ENCODE data around the gene CEP57L1.

CEP57L1 gene

GRCh38 chr6:109164331-109164730 is 69.0 kb downstream of the CEP57L1 start:
- H3K27me3 Mint-ChIP-seq: no peaks in the 10 kb centered on the region
- no peak overlapping the region for H3K27ac Mint-ChIP-seq
- no peaks in the 10 kb centered on the region for H3K4me1 Mint-ChIP-seq (ENCODE audit: low read depth)
- peaks cover 25% of the 10 kb centered on the region for H3K36me3 Mint-ChIP-seq (ENCODE audit: low read depth)
- no peaks in the 10 kb centered on the region for H3K9me3 Mint-ChIP-seq
- H3K4me3 Mint-ChIP-seq: no peak overlapping the region

- Mint-ChIP-seq H3K4me3 (no peak overlapping the region), H3K27me3 (no peaks in the 10 kb centered on the region), H3K4me1 (ENCODE audit: low read depth) (no peaks in the 10 kb centered on the region), H3K9me3 (no peaks in the 10 kb centered on the region), H3K36me3 (ENCODE audit: low read depth) (peaks cover 15% of the 10 kb centered on the region), H3K27ac (no peak overlapping the region)
These were observed 70.2 kb downstream of the CEP57L1 start for GRCh38 chr6:109165392-109165974.

- Mint-ChIP-seq H3K27ac (no peak overlapping the region), H3K9me3 (no peaks in the 10 kb centered on the region), H3K4me3 (no peak overlapping the region), H3K27me3 (no peaks in the 10 kb centered on the region), H3K36me3 (ENCODE audit: low read depth) (peaks cover 8% of the 10 kb centered on the region), H3K4me1 (ENCODE audit: low read depth) (no peaks in the 10 kb centered on the region)
These were observed 71.4 kb downstream of the CEP57L1 start for GRCh38 chr6:109166673-109167072.

GRCh38 chr6:109167562-109167961 is 72.3 kb downstream of the CEP57L1 start:
- H3K27me3 Mint-ChIP-seq: no peaks in the 10 kb centered on the region
- no peak overlapping the region for H3K4me3 Mint-ChIP-seq
- H3K27ac Mint-ChIP-seq: no peak overlapping the region
- H3K9me3 Mint-ChIP-seq: no peaks in the 10 kb centered on the region
- no peaks in the 10 kb centered on the region for H3K4me1 Mint-ChIP-seq (ENCODE audit: low read depth)
- H3K36me3 Mint-ChIP-seq (ENCODE audit: low read depth): peaks cover 2% of the 10 kb centered on the region

GRCh38 chr6:109170333-109170732 is 75.0 kb downstream of the CEP57L1 start:
- no peak overlapping the region for H3K4me3 Mint-ChIP-seq
- no peak overlapping the region for H3K27ac Mint-ChIP-seq
- H3K9me3 Mint-ChIP-seq: no peaks in the 10 kb centered on the region
- H3K36me3 Mint-ChIP-seq (ENCODE audit: low read depth): no peaks in the 10 kb centered on the region
- H3K4me1 Mint-ChIP-seq (ENCODE audit: low read depth): no peaks in the 10 kb centered on the region
- peaks cover 11% of the 10 kb centered on the region for H3K27me3 Mint-ChIP-seq

GRCh38 chr6:109172101-109172746 is 76.9 kb downstream of the CEP57L1 start:
- H3K27ac Mint-ChIP-seq: no peak overlapping the region
- no peaks in the 10 kb centered on the region for H3K36me3 Mint-ChIP-seq (ENCODE audit: low read depth)
- no peaks in the 10 kb centered on the region for H3K4me1 Mint-ChIP-seq (ENCODE audit: low read depth)

GRCh38 chr6:109174916-109175315 is 79.6 kb downstream of the CEP57L1 start:
- Mint-ChIP-seq H3K4me1 (ENCODE audit: low read depth) (no peaks in the 10 kb centered on the region), H3K27ac (no peak overlapping the region), H3K36me3 (ENCODE audit: low read depth) (no peaks in the 10 kb centered on the region), H3K27me3 (peaks cover 37% of the 10 kb centered on the region), H3K4me3 (no peak overlapping the region), H3K9me3 (no peaks in the 10 kb centered on the region)

More at GRCh38 chr6:109172101-109172746, 76.9 kb downstream of the CEP57L1 start:
- Mint-ChIP-seq H3K4me3 (no peak overlapping the region), H3K9me3 (no peaks in the 10 kb centered on the region), H3K27me3 (peaks cover 24% of the 10 kb centered on the region)

- H3K9me3 Mint-ChIP-seq: no peaks in the 10 kb centered on the region
- no peak overlapping the region for H3K27ac Mint-ChIP-seq
- no peaks in the 10 kb centered on the region for H3K4me1 Mint-ChIP-seq (ENCODE audit: low read depth)
- H3K27me3 Mint-ChIP-seq: peaks cover 44% of the 10 kb centered on the region
- no peaks in the 10 kb centered on the region for H3K36me3 Mint-ChIP-seq (ENCODE audit: low read depth)
- H3K4me3 Mint-ChIP-seq: no peak overlapping the region
These were observed 83.6 kb downstream of the CEP57L1 start for GRCh38 chr6:109178921-109179320.

- Mint-ChIP-seq H3K36me3 (ENCODE audit: low read depth) (no peaks in the 10 kb centered on the region), H3K4me1 (ENCODE audit: low read depth) (no peaks in the 10 kb centered on the region), H3K27me3 (peaks cover 42% of the 10 kb centered on the region), H3K27ac (no peak overlapping the region), H3K4me3 (no peak overlapping the region), H3K9me3 (no peaks in the 10 kb centered on the region)
These were observed 84.2 kb downstream of the CEP57L1 start for GRCh38 chr6:109179507-109179906.

- H3K4me3 Mint-ChIP-seq: no peak overlapping the region
- H3K9me3 Mint-ChIP-seq: no peaks in the 10 kb centered on the region
- H3K4me1 Mint-ChIP-seq (ENCODE audit: low read depth): no peaks in the 10 kb centered on the region
- H3K27me3 Mint-ChIP-seq: peaks cover 31% of the 10 kb centered on the region
- no peak overlapping the region for H3K27ac Mint-ChIP-seq
- H3K36me3 Mint-ChIP-seq (ENCODE audit: low read depth): no peaks in the 10 kb centered on the region
These were observed 87.3 kb downstream of the CEP57L1 start for GRCh38 chr6:109182578-109182977.

- Mint-ChIP-seq H3K4me3 (no peak overlapping the region), H3K9me3 (no peaks in the 10 kb centered on the region)
These were observed 87.9 kb downstream of the CEP57L1 start for GRCh38 chr6:109183109-109183650.

GRCh38 chr6:109184638-109185037 is 89.3 kb downstream of the CEP57L1 start:
- Mint-ChIP-seq H3K4me1 (ENCODE audit: low read depth) (no peaks in the 10 kb centered on the region), H3K27me3 (peaks cover 19% of the 10 kb centered on the region), H3K4me3 (no peak overlapping the region), H3K9me3 (no peaks in the 10 kb centered on the region), H3K36me3 (ENCODE audit: low read depth) (no peaks in the 10 kb centered on the region), H3K27ac (no peak overlapping the region)

More at GRCh38 chr6:109183109-109183650, 87.9 kb downstream of the CEP57L1 start:
- H3K36me3 Mint-ChIP-seq (ENCODE audit: low read depth): no peaks in the 10 kb centered on the region
- no peak overlapping the region for H3K27ac Mint-ChIP-seq
- no peaks in the 10 kb centered on the region for H3K4me1 Mint-ChIP-seq (ENCODE audit: low read depth)
- H3K27me3 Mint-ChIP-seq: peaks cover 28% of the 10 kb centered on the region

GRCh38 chr6:109186012-109186411 is 90.7 kb downstream of the CEP57L1 start:
- no peaks in the 10 kb centered on the region for H3K4me1 Mint-ChIP-seq (ENCODE audit: low read depth)
- no peak overlapping the region for H3K4me3 Mint-ChIP-seq
- H3K27ac Mint-ChIP-seq: no peak overlapping the region
- peaks cover 6% of the 10 kb centered on the region for H3K36me3 Mint-ChIP-seq (ENCODE audit: low read depth)
- H3K27me3 Mint-ChIP-seq: peaks cover 19% of the 10 kb centered on the region
- H3K9me3 Mint-ChIP-seq: peaks cover 6% of the 10 kb centered on the region

GRCh38 chr6:109187399-109188114 is 92.2 kb downstream of the CEP57L1 start:
- H3K4me1 Mint-ChIP-seq (ENCODE audit: low read depth): no peaks in the 10 kb centered on the region
- H3K27me3 Mint-ChIP-seq: peaks cover 16% of the 10 kb centered on the region
- H3K4me3 Mint-ChIP-seq: no peak overlapping the region
- peaks cover 13% of the 10 kb centered on the region for H3K9me3 Mint-ChIP-seq
- peaks cover 8% of the 10 kb centered on the region for H3K36me3 Mint-ChIP-seq (ENCODE audit: low read depth)
- no peak overlapping the region for H3K27ac Mint-ChIP-seq

GRCh38 chr6:109188115-109188411 is 92.8 kb downstream of the CEP57L1 start:
- Mint-ChIP-seq H3K4me1 (ENCODE audit: low read depth) (no peaks in the 10 kb centered on the region), H3K4me3 (no peak overlapping the region)

More at GRCh38 chr6:109188115-109188411, 92.8 kb downstream of the CEP57L1 start:
- Mint-ChIP-seq H3K27ac (no peak overlapping the region), H3K9me3 (peaks cover 13% of the 10 kb centered on the region), H3K36me3 (ENCODE audit: low read depth) (peaks cover 10% of the 10 kb centered on the region), H3K27me3 (peaks cover 14% of the 10 kb centered on the region)
